ENCODE measurements around the gene SLMAP.

GRCh38 chr3:57956833-57957174, 200.7 kb downstream of the SLMAP start:
- TF ChIP-seq CTCF (IDR thresholded peaks at IDR 0.05) (no peak), EP300 (IDR thresholded peaks at IDR 0.05) (no peak)

Measured in esophagus muscularis mucosa (tissue), 3 donors.